GM21526 (cell line): ENCODE measurements around the gene KCNH2.

Source experiments
- ATAC-seq: cut with Tn5 transposase; IDR thresholded peaks from one replicate; pipeline ENCODE4 v1.9.1; 2021; ENCODE audit warnings: moderate library complexity; ENCODE audit not compliant: unreplicated experiment, low FRiP score

Gene KCNH2

GRCh38 chr7:150941351-150942000 is 36.6 kb downstream of the KCNH2 start:
- no peak for ATAC-seq

- no peak for ATAC-seq
Observed at GRCh38 chr7:150940431-150941102, 37.6 kb downstream of the KCNH2 start.

- ATAC-seq, result no peak
Observed at GRCh38 chr7:150939466-150939865, 38.7 kb downstream of the KCNH2 start.

- no peak for ATAC-seq
Observed at GRCh38 chr7:150939052-150939451, 39.1 kb downstream of the KCNH2 start.

GRCh38 chr7:150938566-150938965 is 39.6 kb downstream of the KCNH2 start:
- no peak for ATAC-seq

GRCh38 chr7:150937848-150938561 is 40.1 kb downstream of the KCNH2 start:
- no peak for ATAC-seq

- ATAC-seq, result no peak
Observed at GRCh38 chr7:150936018-150936417, 42.1 kb downstream of the KCNH2 start.

GRCh38 chr7:150935149-150935548 is 43.0 kb downstream of the KCNH2 start:
- no peak for ATAC-seq

- no peak for ATAC-seq
Observed at GRCh38 chr7:150934045-150934766, 43.9 kb downstream of the KCNH2 start.

- ATAC-seq, result no peak
Observed at GRCh38 chr7:150931199-150931869, 46.8 kb downstream of the KCNH2 start.

- no peak for ATAC-seq
Observed at GRCh38 chr7:150928541-150928940, 49.6 kb downstream of the KCNH2 start.

- ATAC-seq, result no peak
Observed at GRCh38 chr7:150927956-150928344, 50.2 kb downstream of the KCNH2 start.

- ATAC-seq, result no peak
Observed at GRCh38 chr7:150927157-150927955, 50.8 kb downstream of the KCNH2 start.

GRCh38 chr7:150926066-150926465 is 52.1 kb downstream of the KCNH2 start:
- no peak for ATAC-seq

- ATAC-seq, result no peak
Observed at GRCh38 chr7:150924369-150924781, 53.7 kb downstream of the KCNH2 start.

- ATAC-seq, result no peak
Observed at GRCh38 chr7:150923802-150924201, 54.3 kb downstream of the KCNH2 start.

GRCh38 chr7:150923196-150923595 is 54.9 kb downstream of the KCNH2 start:
- no peak for ATAC-seq

GRCh38 chr7:150919160-150919559 is 59.0 kb downstream of the KCNH2 start:
- no peak for ATAC-seq

GRCh38 chr7:150918378-150918777 is 59.7 kb downstream of the KCNH2 start:
- no peak for ATAC-seq

- no peak for ATAC-seq
Observed at GRCh38 chr7:150917969-150918368, 60.2 kb downstream of the KCNH2 start.
